ENCODE measurements around the gene EFNA1. TPM values are rescaled to one million over a fixed set of nuclear protein-coding genes. Genes with fewer than 3 reads are reported as not detected.

Gene EFNA1, protein sequence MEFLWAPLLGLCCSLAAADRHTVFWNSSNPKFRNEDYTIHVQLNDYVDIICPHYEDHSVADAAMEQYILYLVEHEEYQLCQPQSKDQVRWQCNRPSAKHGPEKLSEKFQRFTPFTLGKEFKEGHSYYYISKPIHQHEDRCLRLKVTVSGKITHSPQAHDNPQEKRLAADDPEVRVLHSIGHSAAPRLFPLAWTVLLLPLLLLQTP
- total RNA-seq (2014; rRNA removed; shearing (Covaris generic)) = 25.3 and 25.7 TPM in 2 replicates
- polyA plus RNA-seq (2015; cell fraction: cytosol; rRNA removed) = 61.8 and 65.8 TPM in 2 replicates
- 63.8 and 73.2 TPM in 2 replicates for polyA plus RNA-seq (2015; cell fraction: nucleus; rRNA removed)

- DNase-seq (ENCODE audit: low read depth, low spot score) = peak; percentile 99
- in situ Hi-C loops (cut with HindIII; ENCODE audit: low pct_unique_long_range_greater_than_20kb, low sequenced_read_pairs) = no loop called here
Observed at GRCh38 chr1:155127105-155127966, at the start of gene EFNA1. EFNA1 (plus strand) TSS chr1:155127876; CDS start chr1:155127978, 102 bp downstream.

GRCh38 chr1:155078469-155079209, 49.0 kb upstream of the EFNA1 start, which contains the start of gene EFNA3:
EFNA3 (plus strand) TSS chr1:155078837; CDS start chr1:155078942, 105 bp downstream.
- peak; percentile 77 for DNase-seq (ENCODE audit: low read depth, low spot score)
- in situ Hi-C loops (cut with HindIII; ENCODE audit: low pct_unique_long_range_greater_than_20kb, low sequenced_read_pairs) = no loop called here

DNA sequence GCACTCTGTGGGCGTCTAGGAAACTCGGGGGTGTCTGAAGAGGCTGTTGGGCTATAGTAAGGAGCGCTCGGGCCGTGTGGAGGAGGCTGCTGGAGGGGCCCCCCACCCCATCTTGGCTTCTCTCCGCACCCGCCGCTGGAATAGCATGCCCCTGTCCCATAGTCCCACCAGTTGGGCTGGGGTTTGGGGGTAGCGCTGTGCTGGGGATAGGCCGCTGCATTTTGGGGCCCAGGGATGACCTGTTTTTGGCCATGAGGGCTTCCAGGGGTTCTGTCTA, 48.5 kb upstream of the EFNA1 start:
- in situ Hi-C loops (cut with HindIII; ENCODE audit: low pct_unique_long_range_greater_than_20kb, low sequenced_read_pairs) = no loop called here
- DNase-seq (ENCODE audit: low read depth, low spot score) = no peak

GRCh38 chr1:155079487-155080311, 48.0 kb upstream of the EFNA1 start:
- no peak for DNase-seq (ENCODE audit: low read depth, low spot score)
- in situ Hi-C loops (cut with HindIII; ENCODE audit: low pct_unique_long_range_greater_than_20kb, low sequenced_read_pairs) = no loop called here

- in situ Hi-C loops (cut with HindIII; ENCODE audit: low pct_unique_long_range_greater_than_20kb, low sequenced_read_pairs) = no loop called here
- DNase-seq (ENCODE audit: low read depth, low spot score) = no peak
Observed at GRCh38 chr1:155080312-155081228, 47.1 kb upstream of the EFNA1 start.

GRCh38 chr1:155081472-155082300, 46.0 kb upstream of the EFNA1 start:
- in situ Hi-C loops (cut with HindIII; ENCODE audit: low pct_unique_long_range_greater_than_20kb, low sequenced_read_pairs) = no loop called here

DNA sequence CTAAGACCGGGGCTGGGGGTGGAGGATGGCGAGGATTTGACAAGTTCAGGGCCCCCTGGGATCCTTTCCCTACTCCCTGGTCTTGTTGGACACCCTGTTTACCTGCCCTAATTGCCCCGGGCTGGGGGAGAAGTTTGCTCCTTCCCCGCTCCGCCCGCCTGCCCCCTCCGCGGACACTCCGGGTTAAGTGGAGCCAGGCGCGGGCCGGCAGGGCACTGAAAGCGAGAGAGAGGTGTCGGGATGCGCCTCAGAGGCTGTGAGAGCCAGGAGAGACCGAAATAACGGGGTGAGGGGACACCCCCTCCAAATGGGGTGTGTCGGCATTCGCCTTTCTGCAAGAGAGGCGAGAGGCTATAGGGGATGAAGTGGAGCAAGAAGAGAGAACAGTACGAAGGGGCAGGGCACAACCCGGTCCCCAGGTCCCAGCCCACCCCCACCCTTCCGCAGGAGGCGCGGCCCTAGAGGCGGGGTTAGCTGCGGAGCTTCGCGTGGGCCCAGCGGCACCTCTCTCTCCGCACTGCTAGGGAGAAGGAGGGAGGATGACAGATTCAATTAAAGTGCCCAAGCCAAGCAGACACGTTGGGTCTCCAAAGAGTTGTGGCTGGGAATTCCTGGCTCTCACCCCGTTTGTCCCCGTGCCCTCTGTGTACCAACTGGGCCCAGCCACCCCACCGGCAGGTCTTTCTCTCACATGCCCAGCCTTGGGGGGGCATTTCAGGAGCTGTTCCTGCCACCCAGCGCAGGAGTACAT, 45.2 kb upstream of the EFNA1 start:
- in situ Hi-C loops (cut with HindIII; ENCODE audit: low pct_unique_long_range_greater_than_20kb, low sequenced_read_pairs) = no loop called here
- DNase-seq (ENCODE audit: low read depth, low spot score) = no peak

More at GRCh38 chr1:155081472-155082300, 46.0 kb upstream of the EFNA1 start:
- no peak for DNase-seq (ENCODE audit: low read depth, low spot score)

GRCh38 chr1:155083052-155083541, 44.6 kb upstream of the EFNA1 start:
- in situ Hi-C loops (cut with HindIII; ENCODE audit: low pct_unique_long_range_greater_than_20kb, low sequenced_read_pairs) = no loop called here
- DNase-seq (ENCODE audit: low read depth, low spot score) = no peak

GRCh38 chr1:155083865-155084721, 43.6 kb upstream of the EFNA1 start:
- in situ Hi-C loops (cut with HindIII; ENCODE audit: low pct_unique_long_range_greater_than_20kb, low sequenced_read_pairs) = no loop called here
- DNase-seq (ENCODE audit: low read depth, low spot score) = peak; percentile 75

- peak; percentile 99 for DNase-seq (ENCODE audit: low read depth, low spot score)
- in situ Hi-C loops (cut with HindIII; ENCODE audit: low pct_unique_long_range_greater_than_20kb, low sequenced_read_pairs) = no loop called here
Observed at GRCh38 chr1:155084722-155085503, 42.8 kb upstream of the EFNA1 start.

DNA sequence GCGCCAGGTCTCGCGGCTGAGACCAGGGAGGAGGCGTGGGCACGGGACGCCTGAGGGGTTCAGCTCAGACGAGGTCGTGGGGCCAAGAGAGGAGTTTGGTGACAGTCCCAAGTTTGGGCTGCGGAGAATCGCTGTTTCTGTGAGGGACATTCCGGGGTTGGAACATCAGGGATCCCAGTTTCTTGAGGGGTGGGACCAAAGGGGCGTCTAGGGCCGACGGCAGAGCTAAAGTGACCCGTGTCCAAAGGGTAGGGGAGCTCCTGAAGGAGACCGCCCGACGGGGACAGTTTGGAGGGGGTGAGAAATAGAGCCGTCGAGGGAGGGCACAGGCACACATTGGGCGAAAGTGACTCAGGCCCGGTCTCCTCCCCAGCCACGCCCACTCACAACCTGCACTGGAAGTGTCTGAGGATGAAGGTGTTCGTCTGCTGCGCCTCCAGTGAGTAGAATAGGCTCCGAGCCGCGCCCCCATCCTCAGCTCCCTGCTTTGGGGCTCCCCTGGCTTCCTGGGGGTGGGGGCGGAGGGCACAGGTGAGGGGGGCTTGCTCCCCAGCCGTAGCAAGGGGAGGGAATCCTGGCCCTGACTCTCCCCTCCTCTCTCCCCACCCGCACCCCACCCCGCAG, 42.1 kb upstream of the EFNA1 start:
- peak; percentile 57 for DNase-seq (ENCODE audit: low read depth, low spot score)
- in situ Hi-C loops (cut with HindIII; ENCODE audit: low pct_unique_long_range_greater_than_20kb, low sequenced_read_pairs) = no loop called here

GRCh38 chr1:155086128-155086741, 41.4 kb upstream of the EFNA1 start:
- peak; percentile 78 for DNase-seq (ENCODE audit: low read depth, low spot score)
- in situ Hi-C loops (cut with HindIII; ENCODE audit: low pct_unique_long_range_greater_than_20kb, low sequenced_read_pairs) = no loop called here

All from SK-MEL-5 (cell line).